GM18873 (cell line): ENCODE data around the gene SLC12A8.

Experiments
- ATAC-seq: cut with Tn5 transposase; IDR thresholded peaks from one replicate; pipeline ENCODE4 v1.9.1; 2021; ENCODE audit warnings: mild to moderate bottlenecking, moderate library complexity, moderate number of reproducible peaks; ENCODE audit not compliant: unreplicated experiment, low FRiP score

SLC12A8 gene

GRCh38 chr3:125157183-125157582, 55.4 kb downstream of the SLC12A8 start:
- ATAC-seq = no peak

GRCh38 chr3:125156456-125156855, 56.1 kb downstream of the SLC12A8 start:
- ATAC-seq = no peak

GRCh38 chr3:125154800-125155269, 57.7 kb downstream of the SLC12A8 start:
- ATAC-seq = no peak

GRCh38 chr3:125154110-125154509, 58.4 kb downstream of the SLC12A8 start:
- no peak for ATAC-seq

- ATAC-seq = no peak
These were observed 59.6 kb downstream of the SLC12A8 start for GRCh38 chr3:125152951-125153350.

- ATAC-seq = no peak
These were observed 60.6 kb downstream of the SLC12A8 start for GRCh38 chr3:125151916-125152315.

GRCh38 chr3:125151442-125151817, 61.1 kb downstream of the SLC12A8 start:
- ATAC-seq = no peak

- ATAC-seq = no peak
These were observed 61.8 kb downstream of the SLC12A8 start for GRCh38 chr3:125150525-125151441.

GRCh38 chr3:125149462-125149861, 63.1 kb downstream of the SLC12A8 start:
- no peak for ATAC-seq

GRCh38 chr3:125148836-125149235, 63.7 kb downstream of the SLC12A8 start:
- ATAC-seq = no peak

- no peak for ATAC-seq
These were observed 64.3 kb downstream of the SLC12A8 start for GRCh38 chr3:125148016-125148812.

- no peak for ATAC-seq
These were observed 65.1 kb downstream of the SLC12A8 start for GRCh38 chr3:125147491-125147820.

- no peak for ATAC-seq
These were observed 65.7 kb downstream of the SLC12A8 start for GRCh38 chr3:125146626-125147490.

GRCh38 chr3:125145751-125146475, 66.6 kb downstream of the SLC12A8 start:
- ATAC-seq = no peak

GRCh38 chr3:125144653-125145314, 67.8 kb downstream of the SLC12A8 start:
- ATAC-seq = no peak

- ATAC-seq = no peak
These were observed 68.4 kb downstream of the SLC12A8 start for GRCh38 chr3:125143982-125144652.

GRCh38 chr3:125143538-125143937, 69.0 kb downstream of the SLC12A8 start:
- ATAC-seq = no peak

GRCh38 chr3:125142940-125143339, 69.6 kb downstream of the SLC12A8 start:
- ATAC-seq = no peak

- ATAC-seq = no peak
These were observed 70.1 kb downstream of the SLC12A8 start for GRCh38 chr3:125142420-125142778.
